ENCODE data around the gene TTC7B. TPM values are rescaled to one million over a fixed set of nuclear protein-coding genes. Genes with fewer than 3 reads are reported as not detected.
A peak's percentile ranks its signal among the peaks of the same experiment; 100 is the strongest.

TTC7B gene
- total and polyA plus RNA-seq, 2 experiments from 2014 or later = 68.1 to 75.8 TPM

DNA sequence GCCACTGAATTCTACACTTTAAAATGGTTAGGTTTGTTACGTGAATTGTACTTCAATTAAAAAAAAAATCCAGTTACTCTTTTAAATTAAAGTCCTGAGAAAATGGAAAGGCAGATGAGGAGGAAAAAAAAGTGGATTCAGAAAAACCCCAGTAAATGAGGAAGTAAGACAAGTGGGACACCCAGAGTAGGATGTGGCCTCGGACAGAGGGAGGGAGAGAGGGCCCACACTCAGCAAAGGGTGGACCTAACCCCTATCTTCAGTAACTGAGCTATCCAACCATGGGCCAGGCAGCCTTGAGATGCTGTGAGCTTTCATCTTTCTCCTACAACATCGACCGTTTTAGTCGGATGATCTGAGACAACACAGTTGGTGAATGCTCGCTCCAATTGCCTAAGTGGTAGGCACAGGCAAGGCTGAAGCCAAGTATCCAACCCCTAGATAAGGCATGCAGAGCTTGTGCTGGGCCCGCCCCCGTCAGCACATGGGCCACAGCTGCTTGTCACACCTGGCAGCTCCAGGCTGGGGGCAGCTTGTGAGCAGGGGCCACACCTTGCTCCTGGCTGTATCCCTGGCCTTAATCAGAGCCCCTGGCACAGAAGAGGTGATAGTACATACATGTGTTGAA, 142.1 kb downstream of the TTC7B start:
- Histone ChIP-seq H3K4me1 (ENCODE audit: low read depth) (no peaks in the 10 kb centered on the region), H3K36me3 (peaks cover 2% of the 10 kb centered on the region), H3K27me3 (no peaks in the 10 kb centered on the region), H3K4me3 (no peak overlapping the region), H3K27ac (no peak overlapping the region), H3K9me3 (ENCODE audit: low read depth) (no peaks in the 10 kb centered on the region)
- TF ChIP-seq, protein P1, sequence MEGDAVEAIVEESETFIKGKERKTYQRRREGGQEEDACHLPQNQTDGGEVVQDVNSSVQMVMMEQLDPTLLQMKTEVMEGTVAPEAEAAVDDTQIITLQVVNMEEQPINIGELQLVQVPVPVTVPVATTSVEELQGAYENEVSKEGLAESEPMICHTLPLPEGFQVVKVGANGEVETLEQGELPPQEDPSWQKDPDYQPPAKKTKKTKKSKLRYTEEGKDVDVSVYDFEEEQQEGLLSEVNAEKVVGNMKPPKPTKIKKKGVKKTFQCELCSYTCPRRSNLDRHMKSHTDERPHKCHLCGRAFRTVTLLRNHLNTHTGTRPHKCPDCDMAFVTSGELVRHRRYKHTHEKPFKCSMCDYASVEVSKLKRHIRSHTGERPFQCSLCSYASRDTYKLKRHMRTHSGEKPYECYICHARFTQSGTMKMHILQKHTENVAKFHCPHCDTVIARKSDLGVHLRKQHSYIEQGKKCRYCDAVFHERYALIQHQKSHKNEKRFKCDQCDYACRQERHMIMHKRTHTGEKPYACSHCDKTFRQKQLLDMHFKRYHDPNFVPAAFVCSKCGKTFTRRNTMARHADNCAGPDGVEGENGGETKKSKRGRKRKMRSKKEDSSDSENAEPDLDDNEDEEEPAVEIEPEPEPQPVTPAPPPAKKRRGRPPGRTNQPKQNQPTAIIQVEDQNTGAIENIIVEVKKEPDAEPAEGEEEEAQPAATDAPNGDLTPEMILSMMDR (IDR thresholded peaks at IDR 0.05; ENCODE audit: low read depth, low read length) = no peak
- no peak for DNase-seq (ENCODE audit: low read depth in 1 of 2, low spot score in 1 of 2)

DNA sequence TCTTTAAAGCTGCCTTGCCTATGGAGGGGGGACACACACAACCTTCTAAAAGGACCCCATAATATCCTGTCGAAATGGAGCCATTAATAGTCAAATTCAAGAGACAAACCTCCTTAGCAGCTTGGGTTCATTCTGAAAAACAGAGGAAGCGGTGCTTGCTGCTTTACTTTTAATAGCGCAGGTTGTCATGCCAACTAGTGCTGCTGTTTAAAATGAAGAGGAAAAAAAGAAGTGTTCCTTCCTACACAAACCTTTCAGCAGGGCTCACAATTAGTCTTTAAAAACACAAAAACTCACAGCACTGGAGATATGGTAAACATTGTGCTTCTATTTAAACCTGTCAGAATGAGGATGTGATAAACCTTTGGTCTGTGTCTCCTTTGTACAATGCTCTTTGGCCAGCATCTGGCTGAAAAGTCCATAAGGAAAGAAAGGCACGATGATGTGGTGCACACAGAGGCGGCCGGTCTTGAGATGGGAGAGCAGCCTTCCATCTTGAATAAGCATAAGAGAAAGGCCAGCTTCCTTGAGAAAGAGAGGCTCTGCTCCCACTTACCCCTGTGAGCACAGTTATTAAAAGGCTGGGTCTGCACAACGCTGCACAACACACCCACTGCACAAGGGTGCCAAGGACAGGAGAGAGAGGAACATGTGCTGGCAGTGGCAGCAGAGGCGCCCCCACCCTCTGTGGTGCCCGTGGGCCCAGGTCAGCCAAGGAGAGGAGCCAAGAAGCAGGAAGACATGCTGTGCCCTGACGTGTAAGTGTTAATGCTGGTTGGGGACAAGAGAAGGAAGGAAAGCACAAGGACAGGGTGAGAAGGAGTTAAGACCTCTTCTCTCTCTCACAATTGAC, 144.6 kb downstream of the TTC7B start:
- Histone ChIP-seq H3K9me3 (ENCODE audit: low read depth) (no peaks in the 10 kb centered on the region), H3K4me3 (no peak overlapping the region), H3K36me3 (peaks cover 2% of the 10 kb centered on the region), H3K27ac (no peak overlapping the region), H3K27me3 (no peaks in the 10 kb centered on the region), H3K4me1 (ENCODE audit: low read depth) (no peaks in the 10 kb centered on the region)
- no peak for DNase-seq (ENCODE audit: low read depth in 1 of 2, low spot score in 1 of 2)
- TF ChIP-seq, protein P1 (IDR thresholded peaks at IDR 0.05; ENCODE audit: low read depth, low read length) = no peak

DNA sequence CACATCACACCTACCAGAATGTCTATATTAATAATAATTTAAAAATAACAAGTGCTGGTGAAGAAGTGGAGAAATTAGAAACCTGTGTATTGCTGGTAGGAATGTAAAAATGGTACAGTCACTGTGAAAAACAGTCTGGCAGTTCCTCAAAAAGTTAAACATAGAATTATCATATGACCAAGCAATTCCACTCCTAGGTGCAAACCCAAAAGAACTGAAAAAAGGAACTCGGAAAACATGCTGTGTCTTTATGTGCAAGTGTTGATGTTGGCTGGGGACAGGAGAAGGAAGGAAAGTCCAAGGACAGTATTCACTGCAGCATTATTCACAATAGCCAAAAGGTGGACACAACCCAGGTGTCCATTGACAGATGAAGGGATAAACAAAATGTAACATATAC, 146.5 kb downstream of the TTC7B start:
- Histone ChIP-seq H3K4me1 (ENCODE audit: low read depth) (no peaks in the 10 kb centered on the region), H3K27me3 (no peaks in the 10 kb centered on the region), H3K36me3 (no peaks in the 10 kb centered on the region), H3K4me3 (no peak overlapping the region), H3K27ac (no peak overlapping the region), H3K9me3 (ENCODE audit: low read depth) (no peaks in the 10 kb centered on the region)
- TF ChIP-seq, protein P1 (IDR thresholded peaks at IDR 0.05; ENCODE audit: low read depth, low read length) = no peak
- no peak for DNase-seq (ENCODE audit: low read depth in 1 of 2, low spot score in 1 of 2)

DNA sequence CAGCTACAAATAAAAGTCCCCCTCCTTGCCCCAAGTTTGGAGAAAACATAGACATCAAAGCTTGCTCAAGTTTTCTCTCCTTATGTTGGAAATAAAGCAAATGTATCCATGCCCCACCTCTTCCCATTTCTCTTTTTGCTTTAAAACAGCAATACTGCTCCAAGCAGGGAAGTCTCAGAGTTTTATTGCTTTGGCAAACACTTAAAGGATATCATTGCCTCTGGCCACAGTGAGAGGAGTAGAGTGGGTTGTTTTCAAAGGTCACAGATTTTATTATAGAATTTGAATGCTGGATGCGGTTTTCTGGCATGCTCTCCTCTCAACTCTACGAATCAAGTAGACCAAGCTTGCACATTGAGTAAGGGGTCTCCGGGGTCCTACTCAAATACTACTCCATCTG, 149.7 kb downstream of the TTC7B start:
- Histone ChIP-seq H3K27ac (no peak overlapping the region), H3K9me3 (ENCODE audit: low read depth) (no peaks in the 10 kb centered on the region), H3K4me1 (ENCODE audit: low read depth) (no peaks in the 10 kb centered on the region), H3K36me3 (no peaks in the 10 kb centered on the region), H3K4me3 (no peak overlapping the region), H3K27me3 (no peaks in the 10 kb centered on the region)
- DNase-seq (ENCODE audit: low read depth in 1 of 2, low spot score in 1 of 2) = no peak
- TF ChIP-seq, protein P1 (IDR thresholded peaks at IDR 0.05; ENCODE audit: low read depth, low read length) = no peak

DNA sequence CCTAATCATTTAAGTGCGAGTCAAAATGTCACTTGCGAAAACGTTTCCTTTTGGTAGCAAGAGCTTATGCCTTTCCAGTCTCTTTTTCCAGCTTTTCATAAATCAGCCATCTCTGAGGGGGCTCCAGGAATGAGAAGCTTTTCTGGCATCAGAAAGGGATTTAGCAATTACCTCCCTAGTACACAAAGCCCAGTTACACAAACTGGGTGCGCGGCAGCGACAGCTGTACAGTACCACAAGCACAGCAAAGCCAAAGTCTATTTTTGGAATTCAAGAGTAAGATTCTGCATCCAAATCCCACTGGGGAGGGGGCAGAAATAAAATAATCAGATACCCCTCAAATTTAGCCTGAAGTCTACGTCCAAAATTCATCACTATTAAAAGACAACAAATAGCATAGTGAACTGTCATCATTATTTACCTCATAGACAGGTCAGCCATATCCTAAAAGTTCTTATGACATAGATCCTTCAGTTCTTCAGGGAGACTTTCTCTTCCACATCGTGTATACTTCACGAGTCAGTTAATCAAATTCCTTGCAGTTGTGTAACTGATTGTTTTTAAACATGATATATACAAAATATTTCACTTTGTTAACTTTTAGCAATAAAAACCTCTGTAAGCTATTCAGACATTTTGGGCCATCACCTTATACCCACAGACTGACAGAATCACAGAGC, 150.8 kb downstream of the TTC7B start:
- Histone ChIP-seq H3K4me3 (no peak overlapping the region), H3K36me3 (no peaks in the 10 kb centered on the region), H3K27me3 (no peaks in the 10 kb centered on the region), H3K4me1 (ENCODE audit: low read depth) (no peaks in the 10 kb centered on the region), H3K9me3 (ENCODE audit: low read depth) (no peaks in the 10 kb centered on the region), H3K27ac (no peak overlapping the region)
- peak in 1 of 2 donors; percentile 44 for DNase-seq (ENCODE audit: low read depth in 1 of 2, low spot score in 1 of 2)
- TF ChIP-seq, protein P1 (IDR thresholded peaks at IDR 0.05; ENCODE audit: low read depth, low read length) = no peak

All from cardiac muscle cell (in vitro differentiated cells and primary cell).